Activated CD8-positive, alpha-beta T cell treated with anti-CD3 and anti-CD28 coated beads, Interleukin-2, amount 10 ng/mL, durations not matched to agents 7 days and 5 days (primary cell): Measurements from ENCODE around the gene PYGO2. TPM values are rescaled to one million over a fixed set of nuclear protein-coding genes. Genes with fewer than 3 reads are reported as not detected.
"Not testable (repeated sequence)": the region's sequence is repeated elsewhere in the genome, so short reads cannot be mapped to it uniquely, and the experiment has no call there.

ENCODE experiments used
- ATAC-seq: fragments of 150-1000 bp; cut with Tn5 transposase; one replicate; pipeline ENCODE4 v1.10.0; 2021; ENCODE audit warnings: moderate library complexity
- CTCF ChIA-PET: fragments of 350-600 bp; sonication (Branson Sonifier 250); formaldehyde crosslinking; loops from one replicate; lab custom pipeline; 2021; ENCODE audit warnings: antibody characterized with exemption; lab: Charles Lee
- POLR2A ChIA-PET: fragments of 350-600 bp; sonication (Branson Sonifier 250); formaldehyde crosslinking; loops from one replicate; lab custom pipeline; 2021; ENCODE audit warnings: antibody characterized with exemption; lab: Charles Lee
- DNase-seq: peaks from one replicate; pipeline ENCODE4 v3.0.0-alpha.2; 2020
- H3K27ac Mint-ChIP-seq: one replicate; pipeline ENCODE4 v1.8.0; 2021; ENCODE audit warnings: mild to moderate bottlenecking, mixed read lengths
- H3K27me3 Mint-ChIP-seq: one replicate; pipeline ENCODE4 v1.8.0; 2021; ENCODE audit warnings: low read depth, mixed read lengths
- H3K36me3 Mint-ChIP-seq: one replicate; pipeline ENCODE4 v1.8.0; 2021; ENCODE audit warnings: low read depth, mixed read lengths
- H3K4me1 Mint-ChIP-seq: one replicate; pipeline ENCODE4 v1.8.0; 2021; ENCODE audit warnings: low read depth, mixed read lengths
- H3K4me3 Mint-ChIP-seq: one replicate; pipeline ENCODE4 v1.8.0; 2021; ENCODE audit warnings: mild to moderate bottlenecking, mixed read lengths
- H3K9me3 Mint-ChIP-seq: one replicate; pipeline ENCODE4 v1.8.0; 2022; ENCODE audit warnings: mixed read lengths; ENCODE audit not compliant: insufficient read depth
- total RNA-seq, 2 experiments: library from RNA; stranded (reverse); gene quantifications; one replicate each; pipeline ENCODE4 v1.2.3, GENCODE V29; 2021

PYGO2 gene
- total RNA-seq, 2 experiments from 2014 or later = 40.2 to 43.9 TPM

DNA sequence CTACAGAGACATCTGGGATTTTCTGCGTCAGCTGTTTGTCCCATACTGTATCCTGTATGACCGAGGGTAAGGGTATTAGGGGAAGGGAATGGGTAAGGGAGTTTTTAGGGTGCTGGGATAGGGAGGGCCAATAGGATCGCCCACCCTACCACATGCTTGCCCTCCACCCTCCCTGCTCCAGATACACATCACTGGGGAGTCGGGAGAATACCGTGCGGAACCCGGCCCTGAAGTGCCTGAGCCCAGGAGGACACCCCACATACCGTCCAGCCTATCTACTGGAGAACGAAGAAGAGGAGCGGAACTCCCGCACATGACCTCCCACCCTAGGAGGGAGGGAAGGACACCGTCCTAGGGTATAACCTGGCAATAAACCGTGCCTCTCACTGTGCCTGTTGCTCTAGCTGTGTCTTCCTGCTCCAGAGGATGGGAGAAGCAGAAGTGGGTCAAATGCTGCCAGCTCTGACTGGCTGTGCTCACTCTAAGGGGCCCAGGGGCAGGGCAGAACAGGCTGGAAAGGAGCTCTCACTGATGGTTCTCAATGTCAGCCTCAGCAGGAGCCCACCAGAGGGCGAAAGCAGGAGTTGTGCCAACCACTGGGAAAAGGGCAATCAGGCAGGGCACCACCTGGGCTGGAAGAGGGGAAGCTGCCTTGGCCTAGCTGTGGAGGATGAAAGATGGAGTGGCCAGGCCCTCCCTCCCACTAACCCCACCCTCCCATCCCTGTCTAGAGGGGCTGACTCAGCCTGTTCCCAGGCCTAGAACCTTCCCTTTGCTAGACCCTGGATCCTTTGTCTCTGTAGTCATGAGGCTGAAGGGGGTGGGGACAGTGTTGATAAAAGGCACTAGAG lies 31.4 kb upstream of the PYGO2 start:
- Mint-ChIP-seq H3K9me3 (no peaks in the 10 kb centered on the region), H3K27ac (no peak overlapping the region), H3K4me3 (no peak overlapping the region), H3K27me3 (no peaks in the 10 kb centered on the region), H3K4me1 (peaks cover 27% of the 10 kb centered on the region), H3K36me3 (peaks cover 27% of the 10 kb centered on the region)
- POLR2A ChIA-PET = interaction anchor here (0.8 to 4.2 kb wide), 4 partner anchors 9 to 57 kb away, joined by 3 to 28 read pairs (median 3); partner anchors contain the start of genes FLAD1 and PMVK
- DNase-seq (no peak), ATAC-seq (no peak)
- CTCF ChIA-PET = interaction anchor here (0.7 to 5.4 kb wide), 7 partner anchors 10 to 98 kb away, joined by 3 to 35 read pairs (median 4); partner anchors contain the start of genes FLAD1, PBXIP1 and PMVK

DNA sequence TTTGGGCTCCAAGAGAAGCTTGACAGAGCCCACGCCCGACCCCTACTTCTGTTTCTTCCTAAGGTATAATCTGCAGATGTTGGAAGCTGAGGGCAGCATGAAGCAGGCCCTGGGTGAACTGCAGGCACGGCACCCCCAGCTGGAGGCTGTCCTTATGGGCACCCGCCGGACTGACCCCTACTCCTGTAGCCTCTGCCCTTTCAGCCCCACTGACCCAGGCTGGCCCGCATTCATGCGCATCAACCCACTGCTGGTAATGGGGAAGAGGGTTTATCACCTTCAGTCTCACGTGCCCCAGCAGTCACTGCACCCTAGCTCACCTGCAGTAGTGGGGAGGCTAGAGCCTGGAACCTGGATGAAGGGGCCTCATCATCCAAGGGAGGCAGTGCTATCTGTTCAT lies 28.7 kb upstream of the PYGO2 start:
- DNase-seq = no peak
- ATAC-seq = no peak
- H3K9me3 Mint-ChIP-seq = no peaks in the 10 kb centered on the region
- peaks cover 16% of the 10 kb centered on the region for H3K4me1 Mint-ChIP-seq
- H3K4me3 Mint-ChIP-seq = no peak overlapping the region
- peaks cover 34% of the 10 kb centered on the region for H3K36me3 Mint-ChIP-seq
- POLR2A ChIA-PET = no interaction called here
- no peak overlapping the region for H3K27ac Mint-ChIP-seq
- no peaks in the 10 kb centered on the region for H3K27me3 Mint-ChIP-seq
- CTCF ChIA-PET = interaction anchor here (0.8 to 13.8 kb wide), 2 partner anchors 9 to 27 kb away, joined by 4 to 139 read pairs; partner anchors contain the start of gene ZBTB7B

DNA sequence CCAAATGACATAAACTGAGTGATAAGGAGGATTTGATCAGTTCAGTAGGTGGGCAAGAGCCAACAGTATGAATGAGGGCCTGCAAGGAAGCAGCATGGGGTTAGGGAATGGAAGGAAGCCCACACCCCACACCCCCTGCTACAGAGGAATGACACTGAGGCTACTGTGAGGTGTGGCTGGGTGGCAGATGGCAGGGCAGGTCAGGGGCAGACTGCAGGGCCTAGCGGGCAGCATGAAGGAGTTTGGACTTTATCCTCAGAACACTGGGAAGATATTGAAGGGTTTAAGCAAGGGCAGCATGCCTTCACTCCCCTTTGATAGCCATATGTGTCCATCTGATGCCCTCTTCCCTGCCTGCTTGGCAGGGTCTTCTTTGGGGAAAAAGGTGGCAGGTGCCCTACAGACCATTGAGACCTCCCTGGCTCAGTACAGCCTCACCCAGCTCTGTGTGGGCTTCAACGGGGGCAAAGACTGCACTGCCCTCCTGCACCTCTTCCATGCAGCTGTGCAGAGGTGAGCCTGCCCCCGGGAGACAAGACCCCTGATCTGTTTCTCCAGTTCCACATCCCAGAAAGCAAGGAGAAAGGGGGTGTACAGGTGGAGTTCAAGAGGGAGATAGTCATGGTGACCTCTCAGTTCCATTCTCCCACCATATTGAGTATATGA lies 27.7 kb upstream of the PYGO2 start:
- peaks cover 16% of the 10 kb centered on the region for H3K4me1 Mint-ChIP-seq
- no peak overlapping the region for H3K27ac Mint-ChIP-seq
- ChIA-PET POLR2A (no interaction called here), CTCF (interaction anchor here (2.1 to 13.8 kb wide), 2 partner anchors 10 to 28 kb away, joined by 25 to 139 read pairs; partner anchors contain the start of gene ZBTB7B)
- no peak overlapping the region for H3K4me3 Mint-ChIP-seq
- ATAC-seq (no peak), DNase-seq (no peak)
- peaks cover 34% of the 10 kb centered on the region for H3K36me3 Mint-ChIP-seq
- H3K9me3 Mint-ChIP-seq = no peaks in the 10 kb centered on the region
- no peaks in the 10 kb centered on the region for H3K27me3 Mint-ChIP-seq

DNA sequence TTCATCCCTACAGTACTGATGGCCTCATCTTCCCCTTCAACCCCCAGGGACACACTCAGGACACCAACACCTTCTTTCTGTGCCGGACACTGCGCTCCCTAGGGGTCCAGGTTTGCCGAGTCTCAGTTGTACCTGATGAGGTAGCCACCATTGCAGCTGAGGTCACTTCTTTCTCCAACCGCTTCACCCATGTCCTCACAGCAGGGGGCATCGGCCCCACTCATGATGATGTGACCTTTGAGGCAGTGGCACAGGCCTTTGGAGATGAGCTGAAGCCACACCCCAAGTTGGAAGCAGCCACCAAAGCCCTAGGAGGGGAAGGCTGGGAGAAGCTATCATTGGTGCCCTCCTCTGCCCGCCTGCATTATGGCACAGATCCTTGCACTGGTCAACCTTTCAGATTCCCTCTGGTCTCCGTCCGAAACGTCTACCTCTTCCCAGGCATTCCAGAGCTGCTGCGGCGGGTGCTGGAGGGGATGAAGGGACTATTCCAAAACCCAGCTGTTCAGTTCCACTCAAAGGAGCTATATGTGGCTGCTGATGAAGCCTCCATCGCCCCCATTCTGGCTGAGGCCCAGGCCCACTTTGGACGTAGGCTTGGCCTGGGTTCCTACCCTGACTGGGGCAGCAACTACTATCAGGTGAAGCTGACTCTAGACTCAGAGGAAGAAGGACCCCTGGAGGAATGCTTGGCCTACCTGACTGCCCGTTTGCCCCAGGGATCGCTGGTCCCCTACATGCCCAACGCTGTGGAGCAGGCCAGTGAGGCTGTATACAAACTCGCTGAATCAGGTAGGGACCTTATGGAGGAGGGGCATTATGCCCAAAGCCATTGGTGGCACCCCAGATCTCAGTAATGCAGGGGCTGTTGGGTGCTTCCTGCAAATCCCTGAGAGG lies 26.7 kb upstream of the PYGO2 start:
- Mint-ChIP-seq H3K4me1 (peaks cover 21% of the 10 kb centered on the region), H3K27me3 (no peaks in the 10 kb centered on the region), H3K4me3 (no peak overlapping the region), H3K27ac (no peak overlapping the region), H3K36me3 (peaks cover 34% of the 10 kb centered on the region), H3K9me3 (no peaks in the 10 kb centered on the region)
- ChIA-PET CTCF (interaction anchor here (0.8 to 13.8 kb wide), 5 partner anchors 9 to 63 kb away, joined by 3 to 139 read pairs (median 4); partner anchors contain the start of genes ADAM15 and ZBTB7B), POLR2A (interaction anchor here (0.6 to 1.4 kb wide), 3 partner anchors 13 to 18 kb away, joined by 3 to 4 read pairs (median 3); partner anchors contain the start of gene SHC1)
- DNase-seq = no peak
- no peak for ATAC-seq

DNA sequence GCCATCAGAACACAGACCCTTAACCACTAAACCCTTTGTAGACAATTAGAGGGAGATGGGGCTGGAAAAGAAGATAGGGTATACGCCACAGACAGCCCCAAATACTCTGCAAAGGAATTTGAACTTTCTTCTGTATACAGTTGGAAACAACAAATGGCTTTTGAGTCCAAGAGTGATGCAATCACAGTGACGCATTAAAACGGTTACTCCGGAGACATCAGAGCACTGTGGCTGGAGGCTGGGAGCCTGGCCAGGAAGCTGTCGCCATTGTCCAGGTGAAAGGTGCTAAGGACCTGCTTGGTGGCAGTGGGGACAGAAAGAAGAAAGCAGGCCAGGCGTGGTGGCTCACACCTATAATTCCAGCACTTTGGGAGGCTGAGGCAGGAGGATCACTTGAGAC lies 25.7 kb upstream of the PYGO2 start:
- no peaks in the 10 kb centered on the region for H3K27me3 Mint-ChIP-seq
- CTCF ChIA-PET = interaction anchor here (2.1 to 13.8 kb wide), 2 partner anchors 12 to 30 kb away, joined by 25 to 139 read pairs; partner anchors contain the start of gene ZBTB7B
- peaks cover 33% of the 10 kb centered on the region for H3K36me3 Mint-ChIP-seq
- peaks cover 21% of the 10 kb centered on the region for H3K4me1 Mint-ChIP-seq
- no peak for ATAC-seq
- H3K9me3 Mint-ChIP-seq = no peaks in the 10 kb centered on the region
- H3K27ac Mint-ChIP-seq = no peak overlapping the region
- H3K4me3 Mint-ChIP-seq = no peak overlapping the region
- no peak for DNase-seq
- POLR2A ChIA-PET = interaction anchor here (0.7 to 1.4 kb wide), 3 partner anchors 14 to 260 kb away, joined by 3 to 4 read pairs (median 4); partner anchors contain the start of gene SHC1

DNA sequence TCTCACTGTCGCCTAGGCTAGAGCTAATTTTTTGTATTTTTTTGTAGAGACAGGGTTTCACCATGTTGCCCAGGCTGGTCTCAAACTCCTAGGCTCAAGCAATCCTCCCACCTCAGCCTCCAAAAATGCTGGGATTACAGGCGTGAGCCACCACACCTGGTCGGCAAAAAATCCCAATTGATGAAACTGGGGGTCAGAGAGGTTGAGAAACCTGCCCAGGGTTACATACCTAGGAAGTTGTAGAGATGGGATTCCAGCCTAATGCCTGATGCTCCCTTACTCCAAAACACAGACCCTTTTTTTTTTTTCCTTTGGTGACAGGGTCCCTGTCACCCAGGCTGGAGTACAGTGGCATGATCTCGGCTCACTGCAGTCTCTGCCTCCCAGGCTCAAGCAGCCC lies 25.2 kb upstream of the PYGO2 start:
- not testable (repeated sequence) for DNase-seq, H3K27me3 Mint-ChIP-seq, H3K4me3 Mint-ChIP-seq, H3K27ac Mint-ChIP-seq, H3K9me3 Mint-ChIP-seq, ATAC-seq
- ChIA-PET CTCF (interaction anchor here (1.2 to 13.8 kb wide), 2 partner anchors 13 kb away, joined by 3 to 139 read pairs; partner anchors contain the start of genes CKS1B and ZBTB7B), POLR2A (interaction anchor here (0.7 to 1.4 kb wide), 2 partner anchors 16 to 260 kb away, joined by 4 read pairs; partner anchors contain the start of gene SHC1)
- peaks cover 35% of the 10 kb centered on the region for H3K36me3 Mint-ChIP-seq
- peaks cover 21% of the 10 kb centered on the region for H3K4me1 Mint-ChIP-seq

DNA sequence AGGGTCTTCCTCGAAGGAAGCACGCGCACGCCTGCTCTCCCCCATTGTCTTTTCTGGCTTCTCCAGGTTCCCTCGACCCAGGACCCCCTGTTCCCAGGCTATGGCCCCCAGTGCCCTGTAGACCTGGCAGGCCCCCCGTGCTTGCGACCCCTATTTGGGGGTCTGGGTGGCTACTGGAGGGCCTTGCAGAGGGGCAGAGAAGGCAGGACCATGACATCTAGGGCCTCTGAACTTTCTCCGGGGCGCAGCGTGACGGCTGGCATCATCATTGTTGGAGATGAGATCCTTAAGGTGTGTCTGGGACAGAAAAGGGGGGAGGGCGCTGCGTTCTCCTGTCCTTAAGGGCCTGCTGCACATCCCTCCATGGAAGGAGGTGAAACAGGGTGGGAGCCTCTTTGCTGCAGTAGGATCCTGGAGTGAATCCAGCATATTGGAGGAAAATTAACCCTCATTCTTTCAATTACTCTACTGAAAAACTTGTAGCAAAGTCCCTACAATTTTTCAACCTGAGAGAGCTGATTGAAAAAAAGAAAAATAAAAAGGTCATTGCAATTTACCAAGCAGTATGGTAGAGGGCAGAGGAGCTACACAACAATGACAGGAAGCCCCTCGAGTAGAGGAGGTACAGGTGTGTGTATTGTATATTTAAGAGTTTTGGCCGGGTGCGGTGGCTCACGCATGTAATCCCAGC lies 22.3 kb upstream of the PYGO2 start:
- peaks cover 33% of the 10 kb centered on the region for H3K36me3 Mint-ChIP-seq
- no peak overlapping the region for H3K4me3 Mint-ChIP-seq
- ATAC-seq = no peak
- no peak overlapping the region for H3K27ac Mint-ChIP-seq
- H3K4me1 Mint-ChIP-seq = peaks cover 25% of the 10 kb centered on the region
- CTCF ChIA-PET = interaction anchor here (0.7 to 13.8 kb wide), 14 partner anchors 10 to 189 kb away, joined by 3 to 139 read pairs (median 6); partner anchors contain the start of genes ADAM15, CKS1B, EFNA4 and KRTCAP2
- no peaks in the 10 kb centered on the region for H3K27me3 Mint-ChIP-seq
- no peak for DNase-seq
- POLR2A ChIA-PET = interaction anchor here (0.7 to 3.3 kb wide), 11 partner anchors 10 to 88 kb away, joined by 3 to 28 read pairs (median 6); partner anchors contain the start of genes CKS1B, LENEP, PBXIP1 and PMVK
- H3K9me3 Mint-ChIP-seq = no peaks in the 10 kb centered on the region

DNA sequence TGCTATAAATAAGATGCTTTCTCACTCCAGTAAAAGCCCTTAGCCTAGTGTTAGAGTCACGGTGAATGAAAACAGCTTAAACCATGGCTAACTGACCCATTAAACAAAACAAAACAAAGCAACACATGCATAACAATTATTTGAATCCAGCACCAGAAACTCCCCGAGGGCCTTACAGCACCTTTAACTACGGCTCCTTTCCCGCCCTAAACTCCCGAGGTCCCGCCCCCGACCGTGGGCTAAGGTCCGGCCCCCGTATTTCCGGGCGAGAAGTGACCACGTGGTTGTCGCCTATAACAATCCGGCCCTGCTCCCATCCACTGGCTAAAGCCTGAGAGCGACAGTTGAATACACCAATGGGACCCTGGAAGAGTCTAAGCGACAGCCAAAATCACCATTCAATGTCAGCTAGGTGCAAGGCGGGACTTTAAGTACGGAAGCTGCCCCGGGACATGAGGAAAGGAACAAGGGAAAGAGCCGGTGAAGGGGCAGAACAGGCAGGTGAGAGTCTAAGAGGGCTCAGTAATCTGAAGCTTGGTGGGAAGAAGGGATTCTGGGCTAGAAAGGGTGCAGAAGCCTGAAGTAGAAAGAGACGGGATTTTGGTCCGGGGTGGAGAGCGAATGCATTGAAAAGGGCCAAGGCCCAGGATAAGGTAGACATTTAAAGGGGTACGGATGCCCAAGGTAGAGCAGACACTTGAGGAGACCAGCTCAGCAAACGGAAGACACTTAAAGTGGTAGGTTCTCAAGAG lies 21.5 kb upstream of the PYGO2 start, which contains the start of gene FLAD1:
Gene FLAD1 (plus strand): TSS at position 448 of the 752 bp plus-strand sequence. CDS start 351 bp downstream, outside the sequence.
- peak; percentile 100 for ATAC-seq
- ChIA-PET CTCF (interaction anchor here (0.7 to 13.8 kb wide), 16 partner anchors 9 to 190 kb away, joined by 3 to 139 read pairs (median 4); partner anchors contain the start of genes ADAM15, CKS1B, EFNA4 and KRTCAP2), POLR2A (interaction anchor here (0.7 to 3.3 kb wide), 13 partner anchors 9 to 87 kb away, joined by 3 to 28 read pairs (median 4); partner anchors contain the start of genes CKS1B, LENEP, PBXIP1 and PMVK)
- peaks cover 20% of the 10 kb centered on the region for H3K4me1 Mint-ChIP-seq
- H3K4me3 Mint-ChIP-seq = no peak within 1 kb of the TSS
- H3K36me3 Mint-ChIP-seq = peaks cover 31% of the 10 kb centered on the region
- peak within 1 kb of the TSS; percentile 67 for H3K27ac Mint-ChIP-seq
- peak; percentile 99 for DNase-seq
- no peaks in the 10 kb centered on the region for H3K27me3 Mint-ChIP-seq
- H3K9me3 Mint-ChIP-seq = no peaks in the 10 kb centered on the region

DNA sequence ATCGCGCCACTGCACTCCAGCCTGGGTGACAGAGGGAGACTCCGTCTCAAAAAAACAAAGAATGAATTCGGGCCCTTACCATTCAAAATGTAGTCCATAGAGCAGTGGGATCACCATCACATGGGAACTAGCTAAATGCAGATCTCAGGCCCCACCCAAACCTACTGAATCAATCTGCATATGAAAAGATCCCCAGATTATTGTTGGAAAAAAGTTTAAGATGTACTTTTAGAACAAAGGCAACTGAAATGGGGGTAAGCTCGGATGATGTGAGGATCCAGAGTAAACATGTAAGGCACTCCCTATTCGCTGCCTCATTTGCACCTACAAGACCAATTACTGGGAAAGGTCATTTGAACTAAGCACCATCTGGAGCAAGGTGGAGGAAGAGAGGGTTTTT lies 20.8 kb upstream of the PYGO2 start:
- Mint-ChIP-seq H3K36me3 (peaks cover 31% of the 10 kb centered on the region), H3K4me3 (no peak overlapping the region), H3K9me3 (no peaks in the 10 kb centered on the region), H3K4me1 (peaks cover 23% of the 10 kb centered on the region), H3K27me3 (no peaks in the 10 kb centered on the region), H3K27ac (peak overlapping the region; percentile 67)
- ATAC-seq (no peak), DNase-seq (no peak)
- ChIA-PET POLR2A (interaction anchor here (1.0 to 3.3 kb wide), 9 partner anchors 9 to 46 kb away, joined by 3 to 28 read pairs (median 6); partner anchors contain the start of genes CKS1B, LENEP, PBXIP1 and PMVK), CTCF (interaction anchor here (0.7 to 13.8 kb wide), 12 partner anchors 8 to 191 kb away, joined by 3 to 139 read pairs (median 6); partner anchors contain the start of genes ADAM15, CKS1B, EFNA4 and KRTCAP2)
